ENCODE results near the gene HSPB9. TPM values are rescaled to one million over a fixed set of nuclear protein-coding genes. Genes with fewer than 3 reads are reported as not detected.

HSPB9 gene
- total and polyA plus RNA-seq, 5 donors from 2014 or later: 0.08 to 0.28 TPM; not detected in 3

GRCh38 chr17:42106009-42106408 is 16.6 kb upstream of the HSPB9 start:
- H3K4me1 Mint-ChIP-seq: peaks cover 3 to 40% (median 6%) of the 10 kb centered on the region in 4 donors
- Histone ChIP-seq H3K9me3 (ENCODE audit: control insufficient read depth in 2 of 2, low read length in 2 of 2) (no peaks in the 10 kb centered on the region), H3K36me3 (ENCODE audit: control insufficient read depth, insufficient read depth, low read length) (peaks cover 15% of the 10 kb centered on the region), H3K27me3 (ENCODE audit: control insufficient read depth, insufficient read depth, low read length) (no peaks in the 10 kb centered on the region), H3K4me1 (ENCODE audit: control insufficient read depth, insufficient read depth, low read length, poor library complexity, severe bottlenecking) (peaks cover 6% of the 10 kb centered on the region), H3K27ac (ENCODE audit: insufficient read depth, low read length, poor library complexity, severe bottlenecking) (no peak overlapping the region), H3K4me3 (ENCODE audit: low read depth, low read length) (no peak overlapping the region)
- DNase-seq (no peak), ATAC-seq (ENCODE audit: low read depth in 2 of 2) (no peak)
- H3K27me3 Mint-ChIP-seq: no peaks in the 10 kb centered on the region
- H3K27ac Mint-ChIP-seq: no peak overlapping the region
- peaks cover 0 to 2% (median 0%) of the 10 kb centered on the region in 7 donors for H3K9me3 Mint-ChIP-seq
- peak overlapping the region in 1 of 4 donors; percentile 38 for H3K4me3 Mint-ChIP-seq
- peaks cover 20% of the 10 kb centered on the region for H3K36me3 Mint-ChIP-seq

GRCh38 chr17:42107124-42107523 is 15.5 kb upstream of the HSPB9 start:
- Histone ChIP-seq H3K4me1 (ENCODE audit: control insufficient read depth, insufficient read depth, low read length, poor library complexity, severe bottlenecking) (peaks cover 17% of the 10 kb centered on the region), H3K36me3 (ENCODE audit: control insufficient read depth, insufficient read depth, low read length) (peaks cover 15% of the 10 kb centered on the region), H3K27me3 (ENCODE audit: control insufficient read depth, insufficient read depth, low read length) (no peaks in the 10 kb centered on the region), H3K9me3 (ENCODE audit: control insufficient read depth in 2 of 2, low read length in 2 of 2) (no peaks in the 10 kb centered on the region), H3K27ac (ENCODE audit: insufficient read depth, low read length, poor library complexity, severe bottlenecking) (no peak overlapping the region), H3K4me3 (ENCODE audit: low read depth, low read length) (no peak overlapping the region)
- ATAC-seq (ENCODE audit: low read depth in 2 of 2): no peak
- peaks cover 20% of the 10 kb centered on the region for H3K36me3 Mint-ChIP-seq
- H3K4me3 Mint-ChIP-seq: peak overlapping the region in 2 of 4 donors; percentile 44 to 72
- peaks cover 3 to 51% (median 6%) of the 10 kb centered on the region in 4 donors for H3K4me1 Mint-ChIP-seq
- DNase-seq: no peak
- peaks cover 0 to 2% (median 0%) of the 10 kb centered on the region in 7 donors for H3K9me3 Mint-ChIP-seq
- no peaks in the 10 kb centered on the region for H3K27me3 Mint-ChIP-seq
- H3K27ac Mint-ChIP-seq: peak overlapping the region in 1 of 3 donors; percentile 65

GRCh38 chr17:42107597-42108576 is 14.7 kb upstream of the HSPB9 start:
- Mint-ChIP-seq H3K4me1 (peaks cover 6 to 58% (median 10%) of the 10 kb centered on the region in 4 donors), H3K4me3 (peak overlapping the region in 3 of 4 donors; percentile 44 to 72 (median 68)), H3K27ac (peak overlapping the region; percentile 20 to 65 (median 26)), H3K27me3 (no peaks in the 10 kb centered on the region), H3K9me3 (peaks cover 0 to 2% (median 0%) of the 10 kb centered on the region in 7 donors), H3K36me3 (peaks cover 17% of the 10 kb centered on the region)
- ATAC-seq (ENCODE audit: low read depth in 2 of 2): peak; percentile 65 to 77
- peak; percentile 78 to 88 (median 83) for DNase-seq
- Histone ChIP-seq H3K9me3 (ENCODE audit: control insufficient read depth in 2 of 2, low read length in 2 of 2) (no peaks in the 10 kb centered on the region), H3K4me3 (ENCODE audit: low read depth, low read length) (no peak overlapping the region), H3K36me3 (ENCODE audit: control insufficient read depth, insufficient read depth, low read length) (peaks cover 15% of the 10 kb centered on the region), H3K27me3 (ENCODE audit: control insufficient read depth, insufficient read depth, low read length) (no peaks in the 10 kb centered on the region), H3K27ac (ENCODE audit: insufficient read depth, low read length, poor library complexity, severe bottlenecking) (no peak overlapping the region), H3K4me1 (ENCODE audit: control insufficient read depth, insufficient read depth, low read length, poor library complexity, severe bottlenecking) (peaks cover 22% of the 10 kb centered on the region)

GRCh38 chr17:42109086-42109485 is 13.5 kb upstream of the HSPB9 start:
- Mint-ChIP-seq H3K4me3 (peak overlapping the region in 1 of 4 donors; percentile 38), H3K36me3 (peaks cover 15% of the 10 kb centered on the region), H3K27me3 (no peaks in the 10 kb centered on the region), H3K4me1 (peaks cover 6 to 59% (median 10%) of the 10 kb centered on the region in 4 donors), H3K9me3 (peaks cover 0 to 2% (median 0%) of the 10 kb centered on the region in 7 donors), H3K27ac (peak overlapping the region in 1 of 3 donors; percentile 91)
- peaks cover 15% of the 10 kb centered on the region for H3K36me3 ChIP-seq (ENCODE audit: control insufficient read depth, insufficient read depth, low read length)
- no peaks in the 10 kb centered on the region for H3K9me3 ChIP-seq (ENCODE audit: control insufficient read depth in 2 of 2, low read length in 2 of 2)
- H3K27ac ChIP-seq (ENCODE audit: insufficient read depth, low read length, poor library complexity, severe bottlenecking): no peak overlapping the region
- no peaks in the 10 kb centered on the region for H3K27me3 ChIP-seq (ENCODE audit: control insufficient read depth, insufficient read depth, low read length)
- H3K4me1 ChIP-seq (ENCODE audit: control insufficient read depth, insufficient read depth, low read length, poor library complexity, severe bottlenecking): peaks cover 27% of the 10 kb centered on the region
- ATAC-seq (ENCODE audit: low read depth in 2 of 2): no peak
- no peak for DNase-seq
- H3K4me3 ChIP-seq (ENCODE audit: low read depth, low read length): no peak overlapping the region

GRCh38 chr17:42110301-42111264 is 12.0 kb upstream of the HSPB9 start:
- H3K4me1 Mint-ChIP-seq: peaks cover 6 to 65% (median 10%) of the 10 kb centered on the region in 4 donors
- Histone ChIP-seq H3K36me3 (ENCODE audit: control insufficient read depth, insufficient read depth, low read length) (peaks cover 7% of the 10 kb centered on the region), H3K4me3 (ENCODE audit: low read depth, low read length) (no peak overlapping the region), H3K4me1 (ENCODE audit: control insufficient read depth, insufficient read depth, low read length, poor library complexity, severe bottlenecking) (peaks cover 27% of the 10 kb centered on the region), H3K27me3 (ENCODE audit: control insufficient read depth, insufficient read depth, low read length) (no peaks in the 10 kb centered on the region), H3K27ac (ENCODE audit: insufficient read depth, low read length, poor library complexity, severe bottlenecking) (no peak overlapping the region), H3K9me3 (ENCODE audit: control insufficient read depth in 2 of 2, low read length in 2 of 2) (no peaks in the 10 kb centered on the region)
- H3K4me3 Mint-ChIP-seq: peak overlapping the region; percentile 13 to 81 (median 70)
- peaks cover 0 to 2% (median 0%) of the 10 kb centered on the region in 7 donors for H3K9me3 Mint-ChIP-seq
- H3K27ac Mint-ChIP-seq: peak overlapping the region; percentile 89 to 93 (median 91)
- ATAC-seq (ENCODE audit: low read depth in 2 of 2) (no peak), DNase-seq (peak in 1 of 3 donors; percentile 57)
- H3K36me3 Mint-ChIP-seq: peaks cover 15% of the 10 kb centered on the region
- no peaks in the 10 kb centered on the region for H3K27me3 Mint-ChIP-seq

- H3K4me3 ChIP-seq (ENCODE audit: low read depth, low read length): no peak overlapping the region
These were observed 11.4 kb upstream of the HSPB9 start for GRCh38 chr17:42111265-42111636.

More at GRCh38 chr17:42111265-42111636, 11.4 kb upstream of the HSPB9 start:
- DNase-seq (no peak), ATAC-seq (ENCODE audit: low read depth in 2 of 2) (no peak)
- peak overlapping the region; percentile 91 for H3K27ac ChIP-seq (ENCODE audit: insufficient read depth, low read length, poor library complexity, severe bottlenecking)
- Mint-ChIP-seq H3K9me3 (peaks cover 0 to 2% (median 0%) of the 10 kb centered on the region in 7 donors), H3K27me3 (no peaks in the 10 kb centered on the region), H3K4me1 (peaks cover 6 to 66% (median 10%) of the 10 kb centered on the region in 4 donors), H3K4me3 (peak overlapping the region in 3 of 4 donors; percentile 46 to 96 (median 91)), H3K27ac (peak overlapping the region in 2 of 3 donors; percentile 89 to 93), H3K36me3 (peaks cover 15% of the 10 kb centered on the region)
- H3K9me3 ChIP-seq (ENCODE audit: control insufficient read depth in 2 of 2, low read length in 2 of 2): no peaks in the 10 kb centered on the region
- H3K36me3 ChIP-seq (ENCODE audit: control insufficient read depth, insufficient read depth, low read length): peaks cover 7% of the 10 kb centered on the region
- H3K27me3 ChIP-seq (ENCODE audit: control insufficient read depth, insufficient read depth, low read length): no peaks in the 10 kb centered on the region
- H3K4me1 ChIP-seq (ENCODE audit: control insufficient read depth, insufficient read depth, low read length, poor library complexity, severe bottlenecking): peaks cover 27% of the 10 kb centered on the region

Measured in CD4-positive, CD25-positive, alpha-beta regulatory T cell (primary cell).